Upper lobe of left lung (tissue), 6 donors: Measurements from ENCODE around the gene STEAP4. TPM values are rescaled to one million over a fixed set of nuclear protein-coding genes. Genes with fewer than 3 reads are reported as not detected.

Experiments
- ATAC-seq, 2 donors: fragments of 200-7000 bp; cut with Tn5 transposase; one replicate each; pipeline ENCODE4 v1.9.1; 2022; ENCODE audit warnings: mild to moderate bottlenecking in 2 of 2, moderate library complexity in 2 of 2; ENCODE audit not compliant: low FRiP score in 2 of 2
- DNase-seq, 2 donors: peaks; one replicate each; pipeline ENCODE4 v3.0.0-alpha.2; 2019 to 2020
- H3K27ac ChIP-seq, 4 donors: fragments of 200-600 bp; sonication (generic); one replicate each; pipeline ENCODE4 v1.5.1; 2016 to 2019
- H3K27me3 ChIP-seq, 4 donors: fragments of 200-600 bp; sonication (generic); one replicate each; pipeline ENCODE4 v1.5.1; 2017 to 2019
- H3K36me3 ChIP-seq, 4 donors: fragments of 200-600 bp; sonication (generic); one replicate each; pipeline ENCODE4 v1.5.1; 2016 to 2019
- H3K4me1 ChIP-seq, 4 donors: fragments of 200-600 bp; sonication (generic); one replicate each; pipeline ENCODE4 v1.5.1; 2018 to 2019
- H3K4me3 ChIP-seq, 4 donors: fragments of 200-600 bp; sonication (generic); one replicate each; pipeline ENCODE4 v1.5.1; 2017 to 2019; ENCODE audit warnings: mild to moderate bottlenecking in 2 of 4, moderate library complexity in 1 of 4
- H3K9me3 ChIP-seq, 4 donors: fragments of 200-600 bp; sonication (generic); one replicate each; pipeline ENCODE4 v1.5.1; 2018 to 2019
- EP300 ChIP-seq, 4 donors: sonication (generic); formaldehyde crosslinking; IDR thresholded peaks; one replicate each; pipeline ENCODE4 v1.5.1; 2017; ENCODE audit warnings: antibody characterized with exemption in 4 of 4, control low read depth in 2 of 4
- POLR2A ChIP-seq, 4 donors: fragments of 450-650 bp; IDR thresholded peaks; one replicate each; pipeline ENCODE4 v1.5.1; 2016 to 2017; ENCODE audit warnings: antibody characterized with exemption in 4 of 4, mild to moderate bottlenecking in 2 of 4
- POLR2AphosphoS5 ChIP-seq, 2 donors: sonication (generic); formaldehyde crosslinking; IDR thresholded peaks; one replicate each; pipeline ENCODE4 v1.5.1; 2017; ENCODE audit warnings: antibody characterized with exemption in 2 of 2
- WGBS, 2 donors: methylation state at CpG; one replicate each; pipeline ENCODE4 v1.1.5; 2017 to 2018; 5-methylcytosine and 5-hydroxymethylcytosine counted together
- total RNA-seq, 6 donors: library from RNA; depleted of rRNA in 4 of 6; stranded (reverse); fragments of >200 nt in 4 of 6; gene quantifications; one replicate each; pipeline versions ENCODE4 v1.1.0 to v1.2.1, GENCODE V29; 2016 to 2021
- TF ChIP-seq, protein P1 (sequence below), 6 experiments: fragments of 450-650 bp in 4 of 6; fragments of 200-600 bp in 2 of 6; sonication (generic) in 2 of 6; IDR thresholded peaks; one replicate each; pipeline ENCODE4 v1.5.1; 2016 to 2019; ENCODE audit warnings: antibody characterized with exemption in 6 of 6
- donor health status: DM: no; HTN: no; CAD: no; lungs with moderate emphysema.
- donor health status: DM: no; HTN: yes; CAD: no; lungs with severe emphysema.

STEAP4 gene
- total RNA-seq, 6 donors from 2014 or later, result 11.5 to 81.8 (median 54.8) TPM

- Histone ChIP-seq H3K27ac (no peak overlapping the region), H3K9me3 (no peaks in the 10 kb centered on the region), H3K4me1 (peaks cover 0 to 18% (median 13%) of the 10 kb centered on the region in 4 donors), H3K27me3 (no peaks in the 10 kb centered on the region), H3K36me3 (no peaks in the 10 kb centered on the region), H3K4me3 (no peak overlapping the region)
- TF ChIP-seq, protein P1, sequence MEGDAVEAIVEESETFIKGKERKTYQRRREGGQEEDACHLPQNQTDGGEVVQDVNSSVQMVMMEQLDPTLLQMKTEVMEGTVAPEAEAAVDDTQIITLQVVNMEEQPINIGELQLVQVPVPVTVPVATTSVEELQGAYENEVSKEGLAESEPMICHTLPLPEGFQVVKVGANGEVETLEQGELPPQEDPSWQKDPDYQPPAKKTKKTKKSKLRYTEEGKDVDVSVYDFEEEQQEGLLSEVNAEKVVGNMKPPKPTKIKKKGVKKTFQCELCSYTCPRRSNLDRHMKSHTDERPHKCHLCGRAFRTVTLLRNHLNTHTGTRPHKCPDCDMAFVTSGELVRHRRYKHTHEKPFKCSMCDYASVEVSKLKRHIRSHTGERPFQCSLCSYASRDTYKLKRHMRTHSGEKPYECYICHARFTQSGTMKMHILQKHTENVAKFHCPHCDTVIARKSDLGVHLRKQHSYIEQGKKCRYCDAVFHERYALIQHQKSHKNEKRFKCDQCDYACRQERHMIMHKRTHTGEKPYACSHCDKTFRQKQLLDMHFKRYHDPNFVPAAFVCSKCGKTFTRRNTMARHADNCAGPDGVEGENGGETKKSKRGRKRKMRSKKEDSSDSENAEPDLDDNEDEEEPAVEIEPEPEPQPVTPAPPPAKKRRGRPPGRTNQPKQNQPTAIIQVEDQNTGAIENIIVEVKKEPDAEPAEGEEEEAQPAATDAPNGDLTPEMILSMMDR (IDR thresholded peaks at IDR 0.05), result no peak
- no peak for TF ChIP-seq POLR2AphosphoS5 (IDR thresholded peaks at IDR 0.05)
- TF ChIP-seq EP300 (IDR thresholded peaks at IDR 0.05), result no peak
- TF ChIP-seq POLR2A (IDR thresholded peaks at IDR 0.05), result no peak
- WGBS, 2 donors, result 60 to 79% methylated on average over 1 of the region's 1 CpG
- ATAC-seq, result no peak
- DNase-seq, result no peak
These were observed 4.8 kb downstream of the STEAP4 start for GRCh38 chr7:88301924-88302323.

- no peaks in the 10 kb centered on the region for H3K27me3 ChIP-seq
- DNase-seq (no peak), ATAC-seq (no peak)
- TF ChIP-seq EP300 (IDR thresholded peaks at IDR 0.05) (no peak), POLR2AphosphoS5 (IDR thresholded peaks at IDR 0.05) (no peak), POLR2A (IDR thresholded peaks at IDR 0.05) (no peak)
- TF ChIP-seq, protein P1 (IDR thresholded peaks at IDR 0.05), result no peak
- WGBS, 2 donors, result 88 to 100% methylated on average over 1 of the region's 1 CpG
- peaks cover 0 to 10% (median 5%) of the 10 kb centered on the region in 4 donors for H3K4me1 ChIP-seq
- H3K36me3 ChIP-seq, result no peaks in the 10 kb centered on the region
- no peaks in the 10 kb centered on the region for H3K9me3 ChIP-seq
- peak overlapping the region in 2 of 4 donors; percentile 10 to 12 for H3K27ac ChIP-seq
- H3K4me3 ChIP-seq, result no peak overlapping the region
These were observed 6.2 kb downstream of the STEAP4 start for GRCh38 chr7:88300401-88300945.

DNA sequence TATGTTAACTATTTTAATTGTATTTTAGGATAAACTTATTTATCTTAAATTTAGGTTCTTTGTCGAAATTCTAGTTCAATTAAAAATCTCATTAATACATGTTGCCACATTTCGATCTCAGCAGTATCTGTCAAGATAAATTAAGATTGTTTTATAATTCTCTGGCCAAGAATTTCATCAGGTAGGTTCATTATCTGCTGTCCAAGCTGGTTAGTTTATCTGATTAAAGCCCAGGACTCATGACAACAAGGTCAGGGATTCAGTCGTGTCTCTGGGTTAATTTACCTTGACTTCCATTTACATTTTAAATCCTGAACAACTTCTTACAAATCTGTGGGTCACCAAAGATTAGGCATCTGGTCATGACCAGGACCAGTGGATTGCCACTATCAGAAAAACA lies 7.6 kb downstream of the STEAP4 start:
- TF ChIP-seq POLR2AphosphoS5 (IDR thresholded peaks at IDR 0.05) (no peak), POLR2A (IDR thresholded peaks at IDR 0.05) (no peak), EP300 (IDR thresholded peaks at IDR 0.05) (no peak)
- TF ChIP-seq, protein P1 (IDR thresholded peaks at IDR 0.05), result no peak
- H3K27ac ChIP-seq, result no peak overlapping the region

DNA sequence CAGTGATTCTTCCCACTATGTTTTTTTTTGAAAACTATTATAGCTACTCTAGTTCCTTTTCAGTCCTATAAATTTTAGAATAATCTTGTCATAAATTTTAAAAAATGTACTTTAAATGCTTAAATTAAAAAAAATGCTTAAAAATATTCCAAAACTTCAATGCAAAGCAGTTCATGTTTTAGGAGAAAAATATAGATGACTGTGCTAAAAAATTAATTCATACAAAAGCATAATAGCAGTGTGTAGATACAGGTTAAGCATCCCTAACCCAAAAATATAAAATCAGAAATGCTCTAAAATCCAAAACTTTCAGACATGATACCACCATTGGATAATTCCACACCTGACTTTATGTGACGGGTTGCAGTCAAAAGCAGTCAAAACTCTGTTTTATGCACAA lies 12.8 kb downstream of the STEAP4 start:
- 97% methylated on average over 1 of the region's 1 CpG for WGBS, 2 donors
- no peak for TF ChIP-seq EP300 (IDR thresholded peaks at IDR 0.05)
- no peak for TF ChIP-seq POLR2A (IDR thresholded peaks at IDR 0.05)
- no peak for TF ChIP-seq POLR2AphosphoS5 (IDR thresholded peaks at IDR 0.05)
- Histone ChIP-seq H3K27me3 (no peaks in the 10 kb centered on the region), H3K4me1 (peaks cover 0 to 8% (median 0%) of the 10 kb centered on the region in 4 donors), H3K4me3 (no peak overlapping the region), H3K9me3 (no peaks in the 10 kb centered on the region), H3K27ac (no peak overlapping the region), H3K36me3 (no peaks in the 10 kb centered on the region)
- DNase-seq (no peak), ATAC-seq (no peak)

More for the DNA sequence above, 7.6 kb downstream of the STEAP4 start:
- no peak for DNase-seq
- no peak overlapping the region for H3K4me3 ChIP-seq
- peaks cover 0 to 10% (median 5%) of the 10 kb centered on the region in 4 donors for H3K4me1 ChIP-seq
- ATAC-seq, result no peak
- 71 to 80% methylated on average over 3 of the region's 3 CpGs for WGBS, 2 donors
- no peaks in the 10 kb centered on the region for H3K9me3 ChIP-seq
- no peaks in the 10 kb centered on the region for H3K27me3 ChIP-seq
- no peaks in the 10 kb centered on the region for H3K36me3 ChIP-seq

DNA sequence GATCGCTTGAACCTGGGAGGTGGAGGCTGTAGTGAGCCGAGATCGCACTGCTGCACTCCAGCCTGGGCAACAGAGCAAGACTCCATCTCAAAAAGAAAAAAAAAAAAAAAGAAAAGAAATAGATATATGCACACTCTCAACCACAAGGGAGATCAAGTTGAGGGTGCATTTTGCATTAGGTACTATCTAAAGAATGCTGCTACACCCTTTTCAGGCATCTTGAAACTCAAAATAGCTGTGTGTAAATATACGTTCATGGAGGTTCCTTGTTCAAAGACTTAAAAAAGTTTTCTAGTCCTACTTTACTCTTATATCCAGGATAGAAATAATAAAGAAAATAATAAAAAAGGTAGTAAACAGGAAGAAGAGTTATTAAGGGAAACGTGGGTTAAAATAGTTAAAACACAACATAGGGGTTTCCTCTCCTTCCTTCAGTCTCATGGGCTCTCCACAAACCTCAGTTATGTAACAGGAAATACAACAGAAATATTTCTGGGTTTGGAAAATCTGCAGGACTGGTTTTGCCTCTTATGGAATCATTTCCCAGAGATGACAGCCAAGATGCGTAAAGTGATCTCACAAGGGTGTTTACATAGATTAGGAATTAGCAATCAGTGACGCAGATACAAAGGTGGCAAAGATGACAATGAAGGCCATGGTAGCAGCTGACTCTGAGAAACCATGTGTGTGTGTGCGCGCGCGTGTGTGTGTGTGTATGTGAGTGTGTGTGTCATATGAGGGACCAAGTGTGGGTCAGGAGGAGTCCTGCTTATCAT lies 15.1 kb downstream of the STEAP4 start:
- peak; percentile 61 to 73 for ATAC-seq
- Histone ChIP-seq H3K36me3 (no peaks in the 10 kb centered on the region), H3K27me3 (no peaks in the 10 kb centered on the region), H3K4me1 (peaks cover 0 to 8% (median 0%) of the 10 kb centered on the region in 4 donors), H3K4me3 (no peak overlapping the region), H3K27ac (peak overlapping the region; percentile 55 to 74 (median 66)), H3K9me3 (no peaks in the 10 kb centered on the region)
- TF ChIP-seq, protein P1 (IDR thresholded peaks at IDR 0.05), result no peak
- TF ChIP-seq POLR2AphosphoS5 (IDR thresholded peaks at IDR 0.05), result peak in 1 of 2 donors; percentile 72
- no peak for TF ChIP-seq POLR2A (IDR thresholded peaks at IDR 0.05)
- TF ChIP-seq EP300 (IDR thresholded peaks at IDR 0.05), result peak; percentile 29 to 97 (median 82)
- no peak for DNase-seq
- WGBS, 2 donors, result 71 to 73% methylated on average over 11 of the region's 11 CpGs
